ENCODE data around the gene CMPK1. TPM values are rescaled to one million over a fixed set of nuclear protein-coding genes. Genes with fewer than 3 reads are reported as not detected.

The CMPK1 gene
- total RNA-seq, 1 donor from 2014 or later = 53.4 TPM

DNA sequence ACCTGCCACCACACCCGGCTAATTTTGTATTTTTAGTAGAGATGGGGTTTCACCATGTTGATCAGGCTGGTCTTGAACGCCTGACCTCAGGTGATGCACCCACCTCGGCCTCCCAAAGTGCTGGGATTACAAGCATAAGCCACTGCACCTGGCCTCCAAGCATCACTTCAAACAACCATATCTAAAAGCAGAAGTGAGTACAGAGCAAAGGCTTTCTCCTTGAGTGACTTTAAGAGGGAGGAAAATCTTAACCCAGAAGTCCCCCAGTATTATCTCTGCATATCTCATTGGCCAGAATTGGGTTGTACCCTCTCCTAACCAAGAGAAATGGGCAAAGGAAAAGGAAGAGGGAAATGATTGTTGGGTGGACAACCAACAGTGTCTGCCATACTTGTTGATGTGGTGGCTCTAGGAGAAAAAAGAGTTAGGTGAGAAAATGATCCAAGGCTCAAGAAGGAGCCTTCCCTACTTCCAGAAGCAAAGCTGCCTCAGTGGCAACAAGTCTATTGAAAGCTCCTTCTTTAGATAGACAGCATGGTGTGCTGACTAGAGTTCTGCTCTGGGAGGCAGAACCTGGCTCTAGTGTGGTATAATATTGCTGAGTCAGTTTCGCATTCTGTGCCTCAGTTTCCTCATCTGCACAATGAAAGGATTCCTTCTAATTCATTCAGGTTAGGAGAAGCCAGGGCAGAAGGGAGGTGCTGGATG, 65.7 kb downstream of the CMPK1 start:
- no peaks in the 10 kb centered on the region for H3K9me3 Mint-ChIP-seq (ENCODE audit: unreplicated experiment)
- H3K4me3 Mint-ChIP-seq (ENCODE audit: unreplicated experiment) = no peak overlapping the region
- no peak for DNase-seq (ENCODE audit: low spot score)
- H3K27me3 Mint-ChIP-seq (ENCODE audit: unreplicated experiment) = no peaks in the 10 kb centered on the region
- TF ChIP-seq, protein P1, sequence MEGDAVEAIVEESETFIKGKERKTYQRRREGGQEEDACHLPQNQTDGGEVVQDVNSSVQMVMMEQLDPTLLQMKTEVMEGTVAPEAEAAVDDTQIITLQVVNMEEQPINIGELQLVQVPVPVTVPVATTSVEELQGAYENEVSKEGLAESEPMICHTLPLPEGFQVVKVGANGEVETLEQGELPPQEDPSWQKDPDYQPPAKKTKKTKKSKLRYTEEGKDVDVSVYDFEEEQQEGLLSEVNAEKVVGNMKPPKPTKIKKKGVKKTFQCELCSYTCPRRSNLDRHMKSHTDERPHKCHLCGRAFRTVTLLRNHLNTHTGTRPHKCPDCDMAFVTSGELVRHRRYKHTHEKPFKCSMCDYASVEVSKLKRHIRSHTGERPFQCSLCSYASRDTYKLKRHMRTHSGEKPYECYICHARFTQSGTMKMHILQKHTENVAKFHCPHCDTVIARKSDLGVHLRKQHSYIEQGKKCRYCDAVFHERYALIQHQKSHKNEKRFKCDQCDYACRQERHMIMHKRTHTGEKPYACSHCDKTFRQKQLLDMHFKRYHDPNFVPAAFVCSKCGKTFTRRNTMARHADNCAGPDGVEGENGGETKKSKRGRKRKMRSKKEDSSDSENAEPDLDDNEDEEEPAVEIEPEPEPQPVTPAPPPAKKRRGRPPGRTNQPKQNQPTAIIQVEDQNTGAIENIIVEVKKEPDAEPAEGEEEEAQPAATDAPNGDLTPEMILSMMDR (IDR thresholded peaks at IDR 0.05; ENCODE audit: unreplicated experiment) = no peak
- H3K4me1 Mint-ChIP-seq (ENCODE audit: unreplicated experiment) = no peaks in the 10 kb centered on the region
- H3K36me3 Mint-ChIP-seq (ENCODE audit: low read depth, unreplicated experiment) = no peaks in the 10 kb centered on the region
- no peak overlapping the region for H3K27ac Mint-ChIP-seq (ENCODE audit: unreplicated experiment)

DNA sequence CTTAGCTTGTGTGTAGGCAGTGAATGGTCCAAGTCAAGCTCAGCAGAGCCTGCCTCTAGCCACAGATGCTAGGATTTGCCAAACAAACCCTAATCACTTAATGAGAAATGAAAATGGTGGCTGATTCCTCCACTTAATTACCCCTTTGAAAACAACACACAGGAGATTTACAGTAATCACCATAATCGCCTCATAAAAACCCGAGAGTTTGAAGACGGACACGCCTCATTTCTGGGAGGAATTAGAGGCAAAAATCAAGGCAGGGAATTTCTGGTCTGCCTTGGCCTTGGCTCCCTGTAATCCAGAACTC, 66.2 kb downstream of the CMPK1 start:
- TF ChIP-seq, protein P1 (IDR thresholded peaks at IDR 0.05; ENCODE audit: unreplicated experiment) = no peak
- Mint-ChIP-seq H3K4me1 (ENCODE audit: unreplicated experiment) (no peaks in the 10 kb centered on the region), H3K27me3 (ENCODE audit: unreplicated experiment) (no peaks in the 10 kb centered on the region), H3K4me3 (ENCODE audit: unreplicated experiment) (no peak overlapping the region), H3K36me3 (ENCODE audit: low read depth, unreplicated experiment) (no peaks in the 10 kb centered on the region), H3K9me3 (ENCODE audit: unreplicated experiment) (no peaks in the 10 kb centered on the region), H3K27ac (ENCODE audit: unreplicated experiment) (no peak overlapping the region)
- no peak for DNase-seq (ENCODE audit: low spot score)

DNA sequence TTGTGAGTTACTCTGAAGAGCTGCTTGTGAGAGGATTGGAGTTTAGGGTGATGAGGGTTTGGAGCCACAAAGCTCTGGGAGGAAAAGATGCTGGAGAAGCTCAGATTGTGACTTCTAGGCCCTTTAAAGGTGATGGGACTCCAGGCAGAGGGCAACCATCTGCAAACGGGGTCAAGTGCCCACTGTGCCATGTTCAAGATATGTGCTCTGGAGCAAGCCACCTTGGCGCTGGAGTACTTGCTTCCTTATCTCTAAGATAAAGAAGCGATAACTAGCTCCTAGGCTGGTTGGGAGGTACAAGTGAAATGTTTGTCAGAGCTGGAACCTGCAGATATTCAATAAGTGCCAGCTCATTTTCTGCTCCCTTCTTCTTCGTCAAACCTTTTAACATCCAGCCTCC, 68.2 kb downstream of the CMPK1 start:
- TF ChIP-seq, protein P1 (IDR thresholded peaks at IDR 0.05; ENCODE audit: unreplicated experiment) = no peak
- H3K27me3 Mint-ChIP-seq (ENCODE audit: unreplicated experiment) = no peaks in the 10 kb centered on the region
- no peaks in the 10 kb centered on the region for H3K9me3 Mint-ChIP-seq (ENCODE audit: unreplicated experiment)
- no peak for DNase-seq (ENCODE audit: low spot score)
- no peak overlapping the region for H3K27ac Mint-ChIP-seq (ENCODE audit: unreplicated experiment)
- no peaks in the 10 kb centered on the region for H3K36me3 Mint-ChIP-seq (ENCODE audit: low read depth, unreplicated experiment)
- H3K4me1 Mint-ChIP-seq (ENCODE audit: unreplicated experiment) = peaks cover 4% of the 10 kb centered on the region
- no peak overlapping the region for H3K4me3 Mint-ChIP-seq (ENCODE audit: unreplicated experiment)

DNA sequence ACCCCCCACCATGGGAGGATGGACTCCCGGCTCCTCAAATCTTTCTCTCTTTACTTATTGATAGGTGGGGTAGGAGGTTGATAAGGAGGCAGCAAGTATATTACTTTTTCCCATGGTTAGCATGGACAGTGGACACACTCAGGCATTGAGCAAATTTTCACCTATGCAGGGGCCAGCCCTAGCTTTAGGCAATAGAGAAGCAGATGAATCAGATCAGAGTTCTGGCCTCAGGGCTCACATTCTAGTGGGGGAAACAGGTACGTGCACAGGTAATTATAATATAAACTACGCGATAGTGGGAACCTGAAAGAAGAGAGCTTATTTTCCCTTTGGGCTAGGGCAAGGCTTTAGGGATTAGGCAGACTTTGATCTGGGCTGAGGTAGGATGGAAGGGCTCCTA, 69.0 kb downstream of the CMPK1 start:
- Mint-ChIP-seq H3K4me3 (ENCODE audit: unreplicated experiment) (no peak overlapping the region), H3K27ac (ENCODE audit: unreplicated experiment) (no peak overlapping the region), H3K36me3 (ENCODE audit: low read depth, unreplicated experiment) (no peaks in the 10 kb centered on the region), H3K9me3 (ENCODE audit: unreplicated experiment) (no peaks in the 10 kb centered on the region), H3K4me1 (ENCODE audit: unreplicated experiment) (peaks cover 4% of the 10 kb centered on the region), H3K27me3 (ENCODE audit: unreplicated experiment) (no peaks in the 10 kb centered on the region)
- DNase-seq (ENCODE audit: low spot score) = no peak
- TF ChIP-seq, protein P1 (IDR thresholded peaks at IDR 0.05; ENCODE audit: unreplicated experiment) = no peak

DNA sequence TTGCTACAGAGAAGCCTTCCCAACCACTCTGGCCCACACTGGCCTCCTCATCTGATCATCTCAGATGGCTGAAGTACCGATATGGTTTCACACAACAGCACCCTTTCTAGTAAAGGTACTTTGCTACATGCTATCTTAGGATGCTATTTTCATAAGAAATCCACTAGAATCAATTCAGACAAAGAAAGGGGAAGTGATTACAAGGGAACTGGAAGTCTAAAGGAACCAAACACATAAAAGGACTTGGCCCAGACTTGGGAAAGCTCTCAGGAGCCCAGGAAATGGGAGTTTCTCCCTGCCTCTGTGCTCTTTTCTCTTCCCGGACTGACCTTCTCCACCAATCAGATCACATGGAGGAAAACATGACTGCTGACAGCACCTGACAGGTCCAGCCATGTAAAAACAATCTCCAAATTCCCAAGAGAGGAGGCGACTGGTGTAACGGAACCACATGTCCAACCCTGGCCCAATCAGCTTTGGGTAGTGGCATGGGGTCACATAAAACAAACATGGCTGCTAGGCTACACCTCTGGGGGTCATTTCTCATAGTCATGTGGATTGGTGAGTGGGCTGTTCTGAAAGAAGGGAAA, 69.8 kb downstream of the CMPK1 start:
- no peaks in the 10 kb centered on the region for H3K27me3 Mint-ChIP-seq (ENCODE audit: unreplicated experiment)
- no peak overlapping the region for H3K4me3 Mint-ChIP-seq (ENCODE audit: unreplicated experiment)
- H3K36me3 Mint-ChIP-seq (ENCODE audit: low read depth, unreplicated experiment) = no peaks in the 10 kb centered on the region
- H3K4me1 Mint-ChIP-seq (ENCODE audit: unreplicated experiment) = peaks cover 4% of the 10 kb centered on the region
- no peaks in the 10 kb centered on the region for H3K9me3 Mint-ChIP-seq (ENCODE audit: unreplicated experiment)
- TF ChIP-seq, protein P1 (IDR thresholded peaks at IDR 0.05; ENCODE audit: unreplicated experiment) = no peak
- DNase-seq (ENCODE audit: low spot score) = no peak
- H3K27ac Mint-ChIP-seq (ENCODE audit: unreplicated experiment) = no peak overlapping the region
